A549 (cell line): ENCODE measurements around the gene RFC4. TPM values are rescaled to one million over a fixed set of nuclear protein-coding genes. Genes with fewer than 3 reads are reported as not detected.

Experiments used
- ATAC-seq, 2 experiments: fragments of 200-7000 bp in 1 of 2; fragments of >200 bp in 1 of 2; cut with Nextera tagmentation in 1 of 2; cut with Tn5 transposase in 1 of 2; 3 replicates each; pipeline versions ENCODE4 v1.8.0 to v1.9.1; 2018 to 2020; ENCODE audit warnings: mild to moderate bottlenecking in 1 of 2, moderate library complexity in 1 of 2
- CTCF ChIA-PET: fragments of 300-600 bp; sonication (Branson Sonifier 250); formaldehyde crosslinking; extraction: SDS; loops from one replicate; lab custom pipeline; 2021; ENCODE audit warnings: antibody characterized with exemption, inconsistent platforms; lab: Yijun Ruan, JAX
- POLR2A ChIA-PET: fragments of 350-600 bp; formaldehyde crosslinking; extraction: SDS; loops from one replicate; lab custom pipeline; 2021; ENCODE audit warnings: antibody characterized with exemption, inconsistent platforms; lab: Yijun Ruan, JAX
- DNase-seq, 2 experiments: peaks; one replicate each; pipeline versions ENCODE4 v3.0.0 to v3.0.0-alpha.2; 2011 to 2016; ENCODE audit warnings: low read depth in 1 of 2, low spot score in 1 of 2
- FAIRE-seq: peaks from 2 replicates; lab custom pipeline; 2011; peaks lifted over from hg19 to GRCh38; lab: Jason Lieb, UNC
- H3K27ac ChIP-seq, 2 experiments: fragments of >200 bp; sonication (Bioruptor Twin); formaldehyde crosslinking; 3 replicates each; pipeline ENCODE4 v1.5.1; 2016 to 2017
- H3K4me1 ChIP-seq: fragments of >200 bp; sonication (Bioruptor Twin); formaldehyde crosslinking; 3 replicates; pipeline ENCODE4 v1.6.1; 2016
- H3K4me2 ChIP-seq: fragments of >200 bp; sonication (Bioruptor Twin); formaldehyde crosslinking; 3 replicates; pipeline ENCODE4 v1.6.1; 2016
- H3K4me3 ChIP-seq: fragments of >200 bp; sonication (Bioruptor Twin); formaldehyde crosslinking; 3 replicates; pipeline ENCODE4 v1.5.1; 2016
- H3K9me3 ChIP-seq: fragments of >200 bp; sonication (Bioruptor Twin); formaldehyde crosslinking; 3 replicates; pipeline ENCODE4 v1.6.1; 2016
- BHLHE40 ChIP-seq: IDR thresholded peaks from 2 replicates; pipeline ENCODE4 v1.6.1; 2012; ENCODE audit warnings: low read depth, low read length, inconsistent platforms
- CBX2 ChIP-seq: fragments of 200-600 bp; sonication (generic); IDR thresholded peaks from 2 replicates; pipeline ENCODE4 v1.6.1; 2016; ENCODE audit warnings: low read depth, mild to moderate bottlenecking, borderline replicate concordance
- CBX8 ChIP-seq: fragments of 200-600 bp; sonication (generic); IDR thresholded peaks from 2 replicates; pipeline ENCODE4 v1.6.1; 2016
- CEBPB ChIP-seq, 2 experiments: fragments of >200 bp in 1 of 2; sonication (Bioruptor Twin) in 1 of 2; formaldehyde crosslinking in 1 of 2; IDR thresholded peaks; 2 replicates each; pipeline ENCODE4 v1.6.1; 2012 to 2016
- CHD2 ChIP-seq: fragments of 150-350 bp; IDR thresholded peaks from 2 replicates; pipeline ENCODE4 v1.6.1; 2014; ENCODE audit warnings: low read length; ENCODE audit not compliant: partially characterized antibody
- EP300 ChIP-seq, 2 experiments: fragments of >200 bp; sonication (Bioruptor Twin); formaldehyde crosslinking; IDR thresholded peaks; 2 replicates in 1 of 2; 3 replicates in 1 of 2; pipeline ENCODE4 v1.6.1; 2016 to 2017
- FOSB ChIP-seq: fragments of 250-450 bp; sonication (Bioruptor Pico); IDR thresholded peaks from 2 replicates; pipeline ENCODE4 v1.5.0; 2020; ENCODE audit warnings: mild to moderate bottlenecking, moderate library complexity
- HEYL ChIP-seq: fragments of 250-450 bp; sonication (Bioruptor Pico); IDR thresholded peaks from 2 replicates; pipeline ENCODE4 v1.8.0; 2021; ENCODE audit warnings: mild to moderate bottlenecking, moderate library complexity
- HOXA7 ChIP-seq: fragments of 250-450 bp; sonication (Bioruptor Pico); IDR thresholded peaks from 2 replicates; pipeline ENCODE4 v1.5.0; 2020; ENCODE audit warnings: mild to moderate bottlenecking, moderate library complexity
- JUN ChIP-seq, 2 experiments: fragments of >200 bp; sonication (Bioruptor Twin); formaldehyde crosslinking; IDR thresholded peaks; 2 replicates in 1 of 2; 3 replicates in 1 of 2; pipeline ENCODE4 v1.6.1; 2016 to 2017
- KDM1A ChIP-seq: fragments of 200-600 bp; sonication (generic); IDR thresholded peaks from 2 replicates; pipeline ENCODE4 v1.6.1; 2016; ENCODE audit warnings: low read depth, mild to moderate bottlenecking
- KDM5A ChIP-seq: fragments of 200-600 bp; sonication (generic); IDR thresholded peaks from 2 replicates; pipeline ENCODE4 v1.6.1; 2016; ENCODE audit warnings: antibody characterized with exemption, mild to moderate bottlenecking
- MAFK ChIP-seq: fragments of 450-650 bp; IDR thresholded peaks from 2 replicates; pipeline ENCODE4 v1.6.1; 2014; ENCODE audit not compliant: partially characterized antibody
- NFE2L2 ChIP-seq: fragments of 150-350 bp; conservative IDR thresholded peaks from 2 replicates; pipeline ENCODE4 v1.6.1; 2014; ENCODE audit warnings: low read length
- NPAS2 ChIP-seq: fragments of 250-450 bp; sonication (Bioruptor Pico); IDR thresholded peaks from 2 replicates; pipeline ENCODE4 v1.8.0; 2022; ENCODE audit warnings: mild to moderate bottlenecking, moderate library complexity, borderline replicate concordance
- PHF8 ChIP-seq: fragments of 200-600 bp; sonication (generic); IDR thresholded peaks from 2 replicates; pipeline ENCODE4 v1.6.1; 2016; ENCODE audit warnings: low read depth, mild to moderate bottlenecking, antibody characterized with exemption, moderate library complexity, borderline replicate concordance
- RAD21 ChIP-seq, 2 experiments: fragments of >200 bp in 1 of 2; sonication (Bioruptor Twin) in 1 of 2; formaldehyde crosslinking in 1 of 2; IDR thresholded peaks in 1 of 2; conservative IDR thresholded peaks in 1 of 2; 2 replicates in 1 of 2; 3 replicates in 1 of 2; pipeline ENCODE4 v1.6.1; 2012 to 2018; ENCODE audit warnings: inconsistent platforms in 1 of 2
- SREBF2 ChIP-seq: fragments of 450-650 bp; IDR thresholded peaks from 2 replicates; pipeline ENCODE4 v1.6.1; 2014; ENCODE audit warnings: mild to moderate bottlenecking, moderate library complexity
- TFCP2L1 ChIP-seq: fragments of 250-450 bp; sonication (Bioruptor Pico); IDR thresholded peaks from 2 replicates; pipeline ENCODE4 v1.5.0; 2021; ENCODE audit warnings: mild to moderate bottlenecking
- TP53 ChIP-seq: fragments of 250-450 bp; sonication (Bioruptor Pico); IDR thresholded peaks from 2 replicates; pipeline ENCODE4 v1.5.0; 2021; ENCODE audit warnings: mild to moderate bottlenecking, moderate library complexity
- ZFP36 ChIP-seq: fragments of 450-650 bp; IDR thresholded peaks from 2 replicates; pipeline ENCODE4 v1.6.1; 2014; ENCODE audit warnings: borderline replicate concordance; ENCODE audit not compliant: partially characterized antibody
- ZNF302 ChIP-seq: fragments of 250-450 bp; sonication (Bioruptor Pico); IDR thresholded peaks from 2 replicates; pipeline ENCODE4 v1.9.0; 2021; ENCODE audit warnings: inconsistent platforms, mild to moderate bottlenecking, moderate library complexity
- WGBS: methylation state at CpG from one replicate; pipeline ENCODE4 v1.1.6; 2017; ENCODE audit errors: missing lambda C conversion rate; 5-methylcytosine and 5-hydroxymethylcytosine counted together
- polyA plus RNA-seq, 4 experiments: library from polyadenylated mRNA; depleted of rRNA in 3 of 4; stranded (reverse); fragments of >200 nt; fragmentation: RNase III in 1 of 4; extraction: RNeasy Plus Mini Kit Qiagen cat#74134 plus additional on column Dnase treatment in 1 of 4; gene quantifications; 2 replicates in 3 of 4; 3 replicates in 1 of 4; pipeline ENCODE4 v1.2.3, GENCODE V29; 2011 to 2017
- TF ChIP-seq, protein P1 (sequence below): fragments of 250-450 bp; sonication (Bioruptor Pico); IDR thresholded peaks from 2 replicates; pipeline ENCODE4 v1.5.0; 2020; ENCODE audit warnings: low read depth, mild to moderate bottlenecking, moderate library complexity
- TF ChIP-seq, protein P2 (sequence below): fragments of 450-650 bp; IDR thresholded peaks from 2 replicates; pipeline ENCODE4 v1.6.1; 2014; ENCODE audit warnings: antibody characterized with exemption
- TF ChIP-seq, protein P3 (sequence below): IDR thresholded peaks from 2 replicates; pipeline ENCODE4 v1.6.1; 2012; ENCODE audit warnings: low read depth, borderline replicate concordance
- TF ChIP-seq, protein P4 (sequence below): IDR thresholded peaks from 2 replicates; pipeline ENCODE4 v1.6.1; 2012

RFC4 gene
- polyA plus RNA-seq, 2 of the 4 experiments (the other 2 are of a cell fraction) = 40.6 to 68.8 TPM

GRCh38 chr3:186785495-186786018, 20.7 kb downstream of the RFC4 start:
- peak overlapping the region; percentile 96 to 100 for H3K27ac ChIP-seq
- peaks cover 47% of the 10 kb centered on the region for H3K4me1 ChIP-seq
- no peak for DNase-seq
- peak overlapping the region; percentile 94 for H3K4me3 ChIP-seq
- ChIA-PET POLR2A (interaction anchor here (0.6 kb wide), 1 partner anchor 45 kb away, joined by 3 read pairs; no protein-coding TSS in a partner anchor), CTCF (interaction anchor here (0.8 to 2.5 kb wide), 2 partner anchors 169 to 171 kb away, joined by 3 to 8 read pairs; no protein-coding TSS in a partner anchor)
- no peak for ATAC-seq
- WGBS = 5% methylated on average over 7 of the region's 7 CpGs
- H3K4me2 ChIP-seq = peak overlapping the region; percentile 99
- TF ChIP-seq NFE2L2 (no peak), HEYL (CRISPR knock-in tag) (no peak), JUN (IDR thresholded peaks at IDR 0.05) (0 out of 5 replicates have a peak, but pooled peaks of 1 of the 2 experiments have one; percentile 17), NPAS2 (CRISPR knock-in tag) (no peak), EP300 (IDR thresholded peaks at IDR 0.05) (no peak), FOSB (CRISPR knock-in tag) (no peak; the same call in 1 of the 2 replicates), KDM1A (no peak), ZNF302 (CRISPR knock-in tag) (no peak), TFCP2L1 (CRISPR knock-in tag) (0 out of 2 replicates have a peak, but pooled peaks have one; percentile 65)
- TF ChIP-seq, protein P1, sequence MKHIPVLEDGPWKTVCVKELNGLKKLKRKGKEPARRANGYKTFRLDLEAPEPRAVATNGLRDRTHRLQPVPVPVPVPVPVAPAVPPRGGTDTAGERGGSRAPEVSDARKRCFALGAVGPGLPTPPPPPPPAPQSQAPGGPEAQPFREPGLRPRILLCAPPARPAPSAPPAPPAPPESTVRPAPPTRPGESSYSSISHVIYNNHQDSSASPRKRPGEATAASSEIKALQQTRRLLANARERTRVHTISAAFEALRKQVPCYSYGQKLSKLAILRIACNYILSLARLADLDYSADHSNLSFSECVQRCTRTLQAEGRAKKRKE (CRISPR knock-in tag) = no peak
- TF ChIP-seq, protein P2, sequence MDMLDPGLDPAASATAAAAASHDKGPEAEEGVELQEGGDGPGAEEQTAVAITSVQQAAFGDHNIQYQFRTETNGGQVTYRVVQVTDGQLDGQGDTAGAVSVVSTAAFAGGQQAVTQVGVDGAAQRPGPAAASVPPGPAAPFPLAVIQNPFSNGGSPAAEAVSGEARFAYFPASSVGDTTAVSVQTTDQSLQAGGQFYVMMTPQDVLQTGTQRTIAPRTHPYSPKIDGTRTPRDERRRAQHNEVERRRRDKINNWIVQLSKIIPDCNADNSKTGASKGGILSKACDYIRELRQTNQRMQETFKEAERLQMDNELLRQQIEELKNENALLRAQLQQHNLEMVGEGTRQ = no peak
- TF ChIP-seq, protein P3, sequence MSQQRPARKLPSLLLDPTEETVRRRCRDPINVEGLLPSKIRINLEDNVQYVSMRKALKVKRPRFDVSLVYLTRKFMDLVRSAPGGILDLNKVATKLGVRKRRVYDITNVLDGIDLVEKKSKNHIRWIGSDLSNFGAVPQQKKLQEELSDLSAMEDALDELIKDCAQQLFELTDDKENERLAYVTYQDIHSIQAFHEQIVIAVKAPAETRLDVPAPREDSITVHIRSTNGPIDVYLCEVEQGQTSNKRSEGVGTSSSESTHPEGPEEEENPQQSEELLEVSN = no peak
- H3K9me3 ChIP-seq = no peaks in the 10 kb centered on the region
- FAIRE-seq = no peak

GRCh38 chr3:186784820-186785494, 21.3 kb downstream of the RFC4 start:
- FAIRE-seq (no peak), ATAC-seq (no peak), DNase-seq (no peak)
- peak overlapping the region; percentile 96 to 100 for H3K27ac ChIP-seq
- H3K4me3 ChIP-seq = peak overlapping the region; percentile 94
- peaks cover 42% of the 10 kb centered on the region for H3K4me1 ChIP-seq
- CTCF ChIA-PET = interaction anchor here (0.8 to 2.5 kb wide), 3 partner anchors 168 to 170 kb away, joined by 3 to 8 read pairs (median 3); no protein-coding TSS in a partner anchor
- 1% methylated on average over 7 of the region's 7 CpGs for WGBS
- H3K4me2 ChIP-seq = peak overlapping the region; percentile 99
- no peak for TF ChIP-seq ZFP36
- 0 out of 4 replicates have a peak, but pooled peaks of 1 of the 2 experiments have one; percentile 15 for TF ChIP-seq CEBPB (IDR thresholded peaks at IDR 0.05)
- H3K9me3 ChIP-seq = no peaks in the 10 kb centered on the region
- POLR2A ChIA-PET = interaction anchor here (0.6 to 2.2 kb wide), 3 partner anchors 22 to 168 kb away, joined by 3 to 16 read pairs (median 9); no protein-coding TSS in a partner anchor

- Histone ChIP-seq H3K9me3 (no peaks in the 10 kb centered on the region), H3K4me1 (peaks cover 35% of the 10 kb centered on the region), H3K4me3 (peak overlapping the region; percentile 94), H3K27ac (peak overlapping the region; percentile 96 to 100), H3K4me2 (peak overlapping the region; percentile 99)
- FAIRE-seq = no peak
- peak; percentile 70 to 83 for ATAC-seq
- ChIA-PET POLR2A (interaction anchor here (0.6 to 2.5 kb wide), 14 partner anchors 9 to 214 kb away, joined by 3 to 24 read pairs (median 4); partner anchors contain the start of gene DNAJB11), CTCF (interaction anchor here (0.6 to 2.5 kb wide), 6 partner anchors 43 to 841 kb away, joined by 3 to 8 read pairs (median 6); no protein-coding TSS in a partner anchor)
- WGBS = under 1% methylated on average over 17 of the region's 56 CpGs
- DNase-seq = peak; percentile 26 to 69
- TF ChIP-seq, protein P2 = no peak
- no peak for TF ChIP-seq FOSB (CRISPR knock-in tag)
- TF ChIP-seq KDM5A = peak; percentile 42; the same call in 1 of the 2 replicates
- TF ChIP-seq EP300 (IDR thresholded peaks at IDR 0.05) = no peak
- peak; percentile 71 to 77 for TF ChIP-seq JUN (IDR thresholded peaks at IDR 0.05)
- TF ChIP-seq CBX8 = no peak
- TF ChIP-seq TP53 = peak; percentile 77; the same call in 1 of the 2 replicates
- no peak for TF ChIP-seq NFE2L2
- TF ChIP-seq SREBF2 = no peak
- TF ChIP-seq CHD2 = peak; percentile 88
- no peak for TF ChIP-seq MAFK
- TF ChIP-seq CBX2 = no peak
- TF ChIP-seq RAD21 (conservative IDR thresholded peaks at IDR 0.05 in 1 of 2, IDR thresholded peaks at IDR 0.05 in 1 of 2) = 0 out of 5 replicates have a peak, but pooled peaks of 1 of the 2 experiments have one; percentile 3
- TF ChIP-seq PHF8 = peak; percentile 45
- TF ChIP-seq, protein P4, sequence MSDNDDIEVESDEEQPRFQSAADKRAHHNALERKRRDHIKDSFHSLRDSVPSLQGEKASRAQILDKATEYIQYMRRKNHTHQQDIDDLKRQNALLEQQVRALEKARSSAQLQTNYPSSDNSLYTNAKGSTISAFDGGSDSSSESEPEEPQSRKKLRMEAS = peak; percentile 77
- no peak for TF ChIP-seq BHLHE40
- no peak for TF ChIP-seq HOXA7 (CRISPR knock-in tag)
- TF ChIP-seq ZNF302 (CRISPR knock-in tag) = no peak
Measured at GRCh38 chr3:186783731-186784515, 22.4 kb downstream of the RFC4 start.
